ENCODE results near the gene PTPN2.
A peak's percentile ranks its signal among the peaks of the same experiment; 100 is the strongest.

The PTPN2 gene

DNA sequence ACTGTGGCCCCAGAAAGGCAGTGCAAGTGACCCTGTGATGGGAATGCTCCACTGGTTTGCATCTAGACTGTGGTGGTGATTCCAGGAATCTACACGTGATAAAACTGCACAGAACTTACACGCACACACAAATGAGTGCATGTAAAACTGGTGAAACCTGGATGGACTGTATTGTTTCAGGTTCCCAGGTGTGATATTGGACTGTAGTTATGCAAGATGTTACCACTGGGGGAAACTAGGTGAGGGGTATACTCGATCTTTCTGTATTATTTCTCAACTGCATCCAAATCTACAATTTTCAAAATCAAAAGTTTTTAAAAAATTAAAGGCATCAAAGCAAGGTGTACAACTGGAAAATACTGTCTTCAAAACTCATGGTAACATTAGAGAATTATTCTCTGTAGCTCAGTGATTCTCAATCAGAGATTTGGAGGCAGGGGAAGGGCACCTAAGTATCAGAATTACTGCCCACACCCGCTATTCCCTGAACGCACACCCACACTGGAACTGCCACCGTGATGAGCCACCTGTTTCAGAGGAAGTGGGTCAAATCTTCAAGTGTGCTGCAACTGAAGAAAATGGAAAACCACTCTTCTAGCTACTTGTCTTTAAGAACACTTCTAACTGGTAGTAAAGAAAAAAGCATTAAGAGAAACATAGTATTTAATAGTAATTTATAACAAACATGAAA is 26.7 kb downstream of the PTPN2 start:
- DNase-seq = peak in 1 of 2 experiments; percentile 10

DNA sequence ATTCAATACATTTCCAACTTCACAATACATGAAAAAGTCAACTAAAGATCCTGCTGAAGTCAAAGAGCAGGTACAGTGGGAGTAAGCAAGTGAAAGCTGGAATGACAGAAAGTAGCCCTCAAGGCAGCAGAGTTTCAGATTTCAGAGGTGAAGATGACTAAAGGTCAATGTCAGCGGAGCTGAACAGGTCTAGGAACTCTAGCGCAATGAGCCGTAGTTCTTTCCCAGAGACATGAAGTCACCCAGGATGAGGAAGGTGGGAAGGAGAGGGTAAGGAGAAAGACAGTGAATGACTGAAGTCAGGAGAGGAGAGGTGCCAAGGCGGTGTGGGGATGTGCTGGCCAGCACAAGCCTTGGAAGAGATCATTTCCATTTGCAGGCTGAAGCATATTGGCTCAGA is 28.1 kb downstream of the PTPN2 start:
- DNase-seq = no peak

- DNase-seq = no peak
Measured at GRCh38 chr18:12852566-12853315, 31.3 kb downstream of the PTPN2 start.

GRCh38 chr18:12851716-12852115 is 32.3 kb downstream of the PTPN2 start:
- no peak for DNase-seq

DNA sequence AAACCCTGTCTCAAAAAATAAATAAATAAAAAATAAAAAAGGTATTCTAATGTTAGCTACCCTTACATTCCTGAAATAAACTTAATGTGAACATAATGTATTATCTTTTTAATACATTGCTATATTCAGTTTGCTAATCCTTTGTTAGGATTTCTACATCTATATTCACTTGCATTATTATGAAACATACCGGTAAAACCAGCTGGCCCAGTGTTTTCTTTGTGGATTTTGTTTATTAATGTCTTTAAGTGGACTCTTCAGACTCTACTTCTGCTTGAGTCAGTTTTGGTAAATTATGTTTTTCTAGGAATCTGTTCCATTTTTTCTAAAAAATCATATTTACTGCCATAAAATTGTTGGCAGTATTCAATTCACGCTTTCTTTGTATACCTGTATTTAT is 34.5 kb downstream of the PTPN2 start:
- no peak for DNase-seq

GRCh38 chr18:12848405-12848804 is 35.6 kb downstream of the PTPN2 start:
- DNase-seq = no peak

DNA sequence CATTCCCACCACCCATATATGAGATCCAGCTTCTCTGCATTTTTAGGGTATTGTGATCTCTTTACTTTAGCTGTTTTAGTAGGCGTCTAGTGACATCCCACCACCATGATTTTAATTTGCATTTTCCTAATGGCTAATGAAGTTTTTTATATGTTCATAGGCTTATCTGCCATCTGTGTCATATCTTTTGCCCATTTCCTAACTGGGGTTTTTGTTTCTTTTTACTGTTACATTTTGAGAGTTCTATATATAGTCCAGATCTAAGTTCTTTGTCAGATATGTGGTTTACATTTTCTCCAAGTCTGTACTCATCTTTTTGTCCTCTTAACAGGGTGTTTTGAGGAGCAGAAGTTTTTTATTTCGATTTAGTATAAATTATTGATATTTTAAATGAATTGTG is 39.6 kb downstream of the PTPN2 start:
- DNase-seq = no peak

DNA sequence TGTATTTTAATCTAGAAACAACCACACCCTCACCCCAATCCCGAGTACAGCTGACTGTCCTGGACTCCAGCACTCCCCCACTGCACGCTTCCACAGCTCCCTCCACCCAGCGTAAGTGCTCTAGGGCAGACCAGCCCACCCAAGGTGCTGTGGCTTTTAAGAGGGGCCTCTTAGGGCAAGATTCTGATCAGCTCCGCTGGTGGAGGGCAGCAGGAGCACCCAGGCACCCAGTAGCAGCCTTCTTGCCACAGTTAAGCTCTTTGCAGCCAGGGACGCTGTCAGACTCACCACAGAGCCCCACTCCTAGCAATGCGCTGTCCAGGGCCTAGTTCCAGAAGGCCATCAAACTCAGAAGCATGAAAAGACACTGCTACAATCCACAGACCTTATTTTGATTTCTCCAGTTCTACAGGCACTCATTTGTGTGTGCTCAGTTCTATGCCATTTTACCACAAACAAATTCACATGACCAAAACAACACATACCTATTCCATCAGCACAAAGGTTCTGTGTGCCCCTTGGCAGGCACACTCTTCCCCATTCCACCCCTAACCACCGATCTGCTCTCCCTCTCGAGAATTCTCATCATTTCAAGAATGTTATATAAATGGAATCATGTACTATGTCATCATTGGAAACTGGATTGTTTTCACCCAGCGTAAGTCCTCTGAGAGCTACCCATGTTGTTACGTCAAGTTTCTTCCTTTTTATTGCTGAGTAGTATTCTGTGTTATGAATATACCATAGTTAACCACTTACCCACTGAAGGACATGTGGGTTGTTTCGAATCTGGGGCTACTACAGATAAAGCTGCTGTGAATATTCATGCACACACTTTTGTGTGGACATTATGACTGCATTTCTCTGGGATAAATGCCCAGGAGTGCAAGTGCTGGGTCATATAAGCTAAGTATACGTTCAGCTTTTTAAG is 40.4 kb downstream of the PTPN2 start:
- no peak for DNase-seq

DNA sequence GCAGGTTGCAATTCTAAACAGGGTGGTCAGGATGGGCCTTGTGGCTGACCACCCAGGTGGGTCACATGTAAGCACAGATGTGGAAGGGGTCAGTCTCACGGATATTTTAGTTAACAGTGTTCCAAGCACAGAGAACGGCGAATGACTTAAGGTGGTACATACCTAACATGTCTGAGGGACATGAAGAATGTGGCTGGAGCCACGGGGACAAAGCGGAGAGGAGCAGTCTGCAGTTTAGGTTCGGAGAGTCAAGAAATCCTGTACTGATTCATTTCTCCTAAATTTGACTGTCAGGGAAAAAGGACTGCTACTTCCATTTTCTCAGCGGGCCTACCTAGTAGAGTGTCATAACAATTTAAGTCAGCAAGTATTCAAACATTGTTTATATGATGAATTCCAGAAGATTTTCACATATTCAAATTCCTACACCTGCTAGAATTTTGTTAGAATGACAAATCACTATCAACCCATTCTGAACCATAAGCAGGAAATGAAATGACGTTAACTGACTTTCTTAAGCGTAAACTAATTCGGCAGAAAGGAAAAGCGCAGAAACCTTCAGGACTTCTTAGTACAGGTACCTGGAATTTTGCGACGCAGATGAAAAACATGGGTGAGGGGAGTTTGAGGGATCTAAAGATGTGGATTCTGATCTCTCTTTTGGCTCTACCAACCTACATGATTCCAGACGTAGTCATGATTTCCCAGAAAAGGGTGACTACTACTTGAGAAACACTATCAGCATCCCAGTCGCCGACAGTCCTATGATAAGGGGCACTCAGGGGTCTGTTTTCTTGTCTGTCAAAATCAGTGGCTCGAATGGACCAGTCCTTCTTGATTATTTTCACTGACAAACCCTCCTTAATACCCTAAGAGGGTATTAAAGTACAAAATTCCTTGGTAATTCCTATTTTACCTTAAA is 41.3 kb downstream of the PTPN2 start:
- DNase-seq = no peak

GRCh38 chr18:12841070-12841469 is 43.0 kb downstream of the PTPN2 start:
- DNase-seq = no peak

DNA sequence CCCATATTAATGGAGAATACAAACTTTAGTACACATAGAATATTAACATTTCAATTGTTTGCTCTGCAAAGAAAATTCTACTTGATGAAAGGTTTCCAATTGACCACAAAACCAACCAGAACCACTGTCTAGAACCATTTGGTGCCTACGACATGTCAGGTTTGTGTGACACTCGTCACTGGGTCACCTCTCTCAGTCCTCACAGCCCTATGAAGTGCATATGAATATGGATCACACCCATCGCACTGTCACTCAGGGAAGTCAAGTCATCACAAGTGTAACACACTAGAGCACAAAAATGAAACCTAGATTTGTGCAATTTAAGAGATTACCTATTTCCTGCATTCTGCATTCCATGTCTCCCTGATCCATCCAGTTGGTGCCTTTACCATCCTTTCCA is 43.7 kb downstream of the PTPN2 start:
- DNase-seq = no peak

- no peak for DNase-seq
Measured at GRCh38 chr18:12839526-12840196, 44.4 kb downstream of the PTPN2 start.

- DNase-seq = no peak
Measured at GRCh38 chr18:12839057-12839525, 44.9 kb downstream of the PTPN2 start.

DNA sequence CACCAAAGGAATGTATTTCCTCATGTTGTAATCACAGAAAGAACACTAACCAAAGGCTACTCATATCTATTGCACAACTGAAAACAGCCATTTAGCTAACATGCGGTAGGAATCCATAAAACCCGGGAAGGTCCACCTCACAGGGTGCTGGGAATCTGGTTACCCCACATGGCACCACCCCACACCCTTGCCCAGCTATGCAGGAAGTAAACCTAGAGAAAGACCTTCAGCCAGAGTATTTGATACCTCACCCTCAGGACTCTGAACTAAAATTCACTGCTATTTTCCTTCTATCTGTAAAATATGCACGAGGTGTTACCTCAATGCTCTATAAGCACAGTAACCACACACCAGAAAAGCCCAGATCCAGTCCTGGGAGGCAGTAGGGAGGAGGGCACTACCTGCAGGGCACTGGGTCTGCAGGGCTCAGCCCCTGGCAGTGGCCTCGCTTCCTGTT is 45.8 kb downstream of the PTPN2 start:
- DNase-seq = no peak

GRCh38 chr18:12837747-12838146 is 46.3 kb downstream of the PTPN2 start:
- no peak for DNase-seq

DNA sequence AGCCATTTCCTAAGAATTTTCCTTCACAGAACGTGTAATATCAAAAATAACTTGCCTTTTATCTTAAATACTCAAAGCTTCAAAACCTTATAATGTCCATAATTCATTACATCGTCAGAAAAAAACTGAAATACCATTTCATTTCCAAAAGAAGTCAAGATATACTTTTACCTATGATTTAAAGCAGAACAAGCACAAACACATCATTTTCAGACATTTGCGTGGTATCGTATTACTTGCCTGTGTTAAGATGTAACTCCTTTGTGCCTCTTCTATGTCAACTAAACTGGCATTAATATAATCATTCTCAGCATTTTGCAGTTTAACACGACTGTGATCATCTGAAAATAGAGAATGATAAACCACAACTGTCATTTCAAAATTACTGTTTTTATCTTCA is 47.5 kb downstream of the PTPN2 start:
- DNase-seq = no peak

GRCh38 chr18:12828116-12829051 is 55.7 kb downstream of the PTPN2 start:
- no peak for DNase-seq

DNA sequence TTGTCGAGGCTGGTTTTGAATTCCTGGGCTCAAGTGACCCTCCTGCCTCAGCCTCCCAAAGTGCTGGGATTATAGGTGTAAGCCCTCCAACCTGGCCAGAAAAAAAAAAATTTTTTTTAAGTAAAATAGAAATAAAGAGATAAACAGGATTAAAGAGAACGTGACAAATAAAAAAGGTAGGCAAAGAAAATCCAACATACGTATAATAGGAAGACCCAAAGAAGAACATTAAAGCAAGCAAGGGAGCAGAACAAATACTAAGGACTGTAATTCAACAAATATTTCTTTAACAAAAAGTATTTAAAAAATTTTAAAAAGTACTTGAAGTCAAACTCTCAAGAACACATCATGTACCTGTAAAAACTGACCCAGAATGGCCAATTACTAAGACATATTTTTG is 56.4 kb downstream of the PTPN2 start:
- no peak for DNase-seq

GRCh38 chr18:12825230-12825629 is 58.8 kb downstream of the PTPN2 start:
- no peak for DNase-seq

DNA sequence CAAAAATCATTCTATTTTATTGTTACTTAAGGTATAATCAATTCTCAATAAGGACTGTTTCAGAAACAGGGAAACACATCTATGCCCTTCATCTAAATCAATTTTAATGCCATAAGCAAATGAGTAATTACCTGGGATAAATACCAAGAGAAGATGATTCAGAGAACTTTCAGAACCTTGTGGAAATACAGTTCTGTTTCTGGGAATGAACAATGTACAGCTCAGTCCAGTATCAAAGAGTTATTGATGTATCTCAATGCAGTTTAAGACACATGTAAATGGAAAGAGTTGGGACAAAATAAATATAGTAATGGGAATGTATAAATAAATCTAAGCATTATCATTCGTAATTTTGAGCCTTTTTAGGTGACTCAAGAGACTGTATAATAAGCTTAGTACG is 60.1 kb downstream of the PTPN2 start:
- DNase-seq = no peak
